SK-N-MC (cell line): Measurements from ENCODE around the gene PSG11.
"Not testable (repeated sequence)": the region's sequence is repeated elsewhere in the genome, so short reads cannot be mapped to it uniquely, and the experiment has no call there.

Experiments used
- DNase-seq: peaks from one replicate; pipeline ENCODE4 v3.0.0-alpha.2; 2011; ENCODE audit warnings: low read depth, low spot score
- H3K27ac ChIP-seq: fragments of 200-600 bp; sonication (generic); 2 replicates; pipeline ENCODE4 v1.5.1; 2016; ENCODE audit warnings: mixed run types
- H3K36me3 ChIP-seq: fragments of 200-600 bp; sonication (generic); 2 replicates; pipeline ENCODE4 v1.6.1; 2017; ENCODE audit warnings: antibody characterized with exemption, low read length, mixed read lengths; ENCODE audit not compliant: insufficient read depth
- H3K4me3 ChIP-seq: fragments of 200-600 bp; sonication (generic); 2 replicates; pipeline ENCODE4 v1.5.1; 2016
- H3K9ac ChIP-seq: fragments of 200-600 bp; sonication (generic); 2 replicates; pipeline ENCODE4 v1.8.0; 2017; ENCODE audit warnings: mixed run types, mixed read lengths; ENCODE audit not compliant: insufficient read length
- H3K9me3 ChIP-seq: fragments of 200-600 bp; sonication (generic); 2 replicates; pipeline ENCODE4 v1.6.1; 2017; ENCODE audit warnings: low read depth, mild to moderate bottlenecking, antibody characterized with exemption, low read length, moderate library complexity, mixed read lengths
- EZH2 ChIP-seq: fragments of 200-600 bp; sonication (generic); IDR thresholded peaks from one replicate; pipeline ENCODE4 v1.6.1; 2017; ENCODE audit warnings: antibody characterized with exemption
- FOXP2 ChIP-seq: optimal IDR thresholded peaks from 2 replicates; pipeline ENCODE3; 2011; ENCODE audit warnings: mild to moderate bottlenecking, moderate library complexity; ENCODE audit not compliant: insufficient read depth; ENCODE audit errors: extremely low read length, control extremely low read depth
- POLR2AphosphoS5 ChIP-seq: IDR thresholded peaks from 2 replicates; pipeline ENCODE4 v1.6.1; 2012; ENCODE audit warnings: mild to moderate bottlenecking, low read depth, low read length, borderline replicate concordance

Gene PSG11

DNA sequence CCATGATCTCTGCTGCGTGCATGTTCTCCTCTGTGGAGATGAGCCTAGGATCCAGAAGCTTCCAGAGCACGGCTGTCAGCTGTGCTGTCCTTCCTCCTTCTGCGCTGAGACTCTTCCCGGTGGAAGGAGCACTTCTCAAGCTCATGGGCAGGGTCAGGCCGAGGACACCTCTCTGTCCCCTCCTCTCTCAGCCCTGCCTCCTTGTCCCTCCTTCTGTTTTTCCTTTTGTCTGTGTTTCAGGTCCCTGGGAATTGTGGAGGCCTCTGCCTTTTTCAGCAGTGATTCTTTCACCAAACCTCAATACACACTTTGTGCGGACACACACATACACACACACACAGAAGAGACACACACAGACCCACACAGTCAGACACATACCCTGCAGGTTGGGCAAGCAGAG is at the start of gene PSG11:
Gene PSG11, minus strand, starts transcription at position 101 of the 400 bp plus-strand sequence. Its CDS starts 97 bp downstream, at position 4.
- not testable (repeated sequence) for H3K9me3 ChIP-seq

DNA sequence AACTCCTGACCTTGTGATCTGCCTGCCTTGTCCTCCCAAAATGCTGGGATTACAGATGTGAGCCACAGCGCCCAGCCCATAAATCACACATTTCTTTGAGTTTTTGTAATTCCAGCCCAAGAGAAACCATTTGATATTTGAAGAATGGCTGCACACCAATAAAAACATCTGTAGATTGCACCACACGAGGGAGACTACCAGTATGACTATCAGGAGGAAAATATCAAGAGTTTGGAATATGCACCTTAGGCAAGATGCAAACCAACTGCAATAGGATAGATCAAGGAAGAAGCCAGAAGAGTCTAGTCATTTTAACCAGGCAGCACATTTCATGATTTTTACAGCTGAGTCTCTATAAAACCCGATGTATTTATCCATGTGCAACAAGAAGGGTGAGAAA is 36.1 kb upstream of the PSG11 start:
- H3K36me3 ChIP-seq, H3K4me3 ChIP-seq, DNase-seq, H3K9me3 ChIP-seq, H3K9ac ChIP-seq, H3K27ac ChIP-seq: not testable (repeated sequence)

More for the DNA sequence above, at the start of gene PSG11:
- not testable (repeated sequence) for H3K27ac ChIP-seq, DNase-seq, H3K36me3 ChIP-seq, H3K4me3 ChIP-seq, H3K9ac ChIP-seq

GRCh38 chr19:43061326-43061725 is 35.1 kb upstream of the PSG11 start:
- H3K9me3 ChIP-seq, DNase-seq, H3K27ac ChIP-seq, H3K36me3 ChIP-seq, H3K4me3 ChIP-seq, H3K9ac ChIP-seq: not testable (repeated sequence)

- not testable (repeated sequence) for DNase-seq, H3K27ac ChIP-seq, H3K4me3 ChIP-seq, H3K9me3 ChIP-seq, H3K36me3 ChIP-seq, H3K9ac ChIP-seq
Observed at GRCh38 chr19:43060254-43060653, 34.0 kb upstream of the PSG11 start.

GRCh38 chr19:43059482-43059881 is 33.2 kb upstream of the PSG11 start:
- not testable (repeated sequence) for H3K4me3 ChIP-seq, H3K9ac ChIP-seq, DNase-seq, H3K9me3 ChIP-seq, H3K27ac ChIP-seq, H3K36me3 ChIP-seq

DNA sequence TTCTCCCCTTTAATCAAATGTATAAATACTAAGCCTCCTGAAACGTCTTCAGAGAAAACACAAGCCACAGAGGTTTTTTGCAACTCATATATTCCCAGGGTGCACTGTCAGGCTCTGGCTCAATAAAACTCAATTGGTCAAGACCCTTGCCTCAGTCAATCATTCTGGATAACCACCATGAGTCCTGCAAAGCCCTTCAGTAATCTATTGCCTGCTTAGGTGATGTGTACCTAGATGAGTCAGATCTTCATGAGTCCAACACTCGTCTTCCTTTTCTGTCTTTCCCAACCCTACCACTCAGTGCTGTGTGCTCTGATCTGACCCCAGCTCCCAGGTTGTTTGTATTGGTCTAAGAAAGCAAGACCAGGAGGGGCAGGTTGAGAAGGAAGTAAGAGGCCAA is 32.2 kb upstream of the PSG11 start:
- not testable (repeated sequence) for H3K4me3 ChIP-seq, H3K36me3 ChIP-seq, DNase-seq, H3K27ac ChIP-seq, H3K9ac ChIP-seq, H3K9me3 ChIP-seq

DNA sequence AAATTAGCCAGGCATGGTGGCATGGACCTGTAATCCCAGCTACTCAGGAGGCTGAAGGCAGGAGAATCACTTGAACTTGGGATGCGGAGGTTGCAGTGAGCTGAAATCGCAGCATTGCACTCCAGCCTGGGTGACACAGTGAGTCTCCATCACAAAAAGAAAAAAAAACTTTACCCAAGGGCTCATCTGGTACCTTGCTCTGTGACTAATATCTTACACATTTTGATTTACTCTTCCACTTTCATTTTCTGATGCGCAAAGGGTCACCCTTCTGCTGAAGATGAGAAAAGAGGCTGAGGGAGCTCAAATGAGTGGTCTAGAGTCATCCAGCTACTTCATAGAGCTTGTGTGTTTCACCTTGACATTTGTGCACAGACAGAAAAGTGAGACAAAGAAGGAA is 21.7 kb upstream of the PSG11 start:
- H3K27ac ChIP-seq, DNase-seq, H3K4me3 ChIP-seq, H3K36me3 ChIP-seq, H3K9me3 ChIP-seq, H3K9ac ChIP-seq: not testable (repeated sequence)

GRCh38 chr19:43046578-43046977 is 20.3 kb upstream of the PSG11 start:
- H3K9me3 ChIP-seq, H3K27ac ChIP-seq, H3K36me3 ChIP-seq, H3K9ac ChIP-seq, DNase-seq, H3K4me3 ChIP-seq: not testable (repeated sequence)

DNA sequence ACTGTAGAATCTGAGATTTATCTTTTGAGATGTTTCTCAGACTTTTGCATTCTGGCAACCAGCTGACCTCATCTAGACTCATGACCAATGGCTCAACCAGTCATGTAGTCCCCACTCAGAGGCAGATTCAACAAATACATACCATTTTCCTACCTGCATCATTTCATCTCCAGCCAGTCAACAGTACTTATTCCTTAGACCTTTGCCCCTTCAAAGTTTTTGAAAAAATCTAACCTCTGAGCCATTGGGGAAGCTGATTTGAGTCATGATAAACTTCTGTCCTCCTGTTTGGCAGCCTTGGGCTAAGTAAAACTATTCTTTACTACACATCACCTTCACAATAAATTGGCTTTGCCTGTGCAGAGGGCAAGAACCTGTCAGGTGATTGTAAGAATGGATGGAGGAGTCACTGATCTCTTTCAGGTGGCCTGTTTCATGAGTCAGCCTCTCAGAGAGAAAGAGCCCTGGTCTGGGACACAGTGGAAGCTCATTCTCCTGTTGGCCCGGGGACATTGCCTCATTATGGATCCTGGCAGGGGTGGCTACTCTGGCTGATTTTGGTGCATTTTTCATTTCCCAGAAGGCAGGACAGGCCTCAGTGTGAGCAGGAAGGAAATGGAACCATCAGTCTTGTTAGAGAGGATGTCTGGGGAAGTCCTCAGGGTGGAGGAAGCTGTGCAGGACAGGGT is 17.4 kb upstream of the PSG11 start:
- H3K36me3 ChIP-seq, DNase-seq, H3K9ac ChIP-seq, H3K9me3 ChIP-seq, H3K4me3 ChIP-seq, H3K27ac ChIP-seq: not testable (repeated sequence)

- not testable (repeated sequence) for H3K9me3 ChIP-seq, H3K9ac ChIP-seq, H3K27ac ChIP-seq, H3K4me3 ChIP-seq, H3K36me3 ChIP-seq, DNase-seq
Observed at GRCh38 chr19:43031645-43032044, 5.4 kb upstream of the PSG11 start.

GRCh38 chr19:43028866-43029265 is 2.6 kb upstream of the PSG11 start:
- DNase-seq, result no peak
- Histone ChIP-seq H3K9ac (no peak overlapping the region), H3K36me3 (no peaks in the 10 kb centered on the region), H3K27ac (no peak overlapping the region), H3K4me3 (no peak overlapping the region), H3K9me3 (no peaks in the 10 kb centered on the region)
- TF ChIP-seq EZH2 (no peak), POLR2AphosphoS5 (no peak), FOXP2 (no peak)

DNA sequence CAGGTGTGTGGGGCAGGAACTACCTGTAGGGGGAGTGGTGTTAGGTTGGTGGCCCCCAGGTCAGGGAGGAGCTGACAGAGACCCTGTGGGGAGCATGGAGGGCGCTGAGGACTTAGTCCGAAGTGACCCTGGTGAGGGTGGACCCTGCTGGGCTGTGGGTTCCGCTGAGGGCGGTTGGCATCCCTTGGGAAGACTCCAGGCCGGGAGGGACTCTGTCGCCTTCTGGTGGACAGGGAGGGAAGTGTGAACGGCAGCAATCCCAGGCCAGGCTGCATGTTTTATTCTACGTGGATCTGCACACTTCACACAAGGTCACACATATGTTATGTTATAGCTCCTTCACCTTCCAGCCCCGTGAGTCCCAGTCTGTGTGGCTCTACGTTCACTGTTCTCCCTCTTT is 1.7 kb upstream of the PSG11 start:
- H3K27ac ChIP-seq, H3K36me3 ChIP-seq, H3K4me3 ChIP-seq, H3K9ac ChIP-seq, DNase-seq, H3K9me3 ChIP-seq: not testable (repeated sequence)

DNA sequence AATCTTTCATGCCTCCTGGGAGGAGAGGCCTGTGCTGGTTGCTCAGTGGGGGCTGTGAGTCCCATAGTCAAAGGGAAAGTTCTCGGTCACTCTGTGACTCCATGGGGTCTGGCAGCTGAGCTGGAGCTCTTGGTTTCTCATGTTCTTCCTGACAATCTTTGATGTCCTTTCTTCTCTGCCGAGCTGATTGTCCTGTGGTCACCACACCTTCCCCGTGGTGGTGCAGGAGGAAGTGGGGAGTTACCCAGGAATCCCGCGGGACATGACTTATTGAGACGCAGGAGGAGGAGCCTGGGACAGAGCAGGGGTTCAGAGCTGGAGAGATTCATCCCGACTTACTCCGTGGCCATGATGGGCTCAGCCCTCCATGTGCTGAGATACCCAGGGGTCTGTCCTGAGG is 792 bp upstream of the PSG11 start:
- H3K4me3 ChIP-seq, H3K36me3 ChIP-seq, H3K27ac ChIP-seq, DNase-seq, H3K9ac ChIP-seq, H3K9me3 ChIP-seq: not testable (repeated sequence)

GRCh38 chr19:43022098-43022497 is 4.2 kb downstream of the PSG11 start:
- not testable (repeated sequence) for H3K4me3 ChIP-seq, H3K36me3 ChIP-seq, H3K27ac ChIP-seq, DNase-seq, H3K9ac ChIP-seq, H3K9me3 ChIP-seq

- not testable (repeated sequence) for H3K4me3 ChIP-seq, H3K36me3 ChIP-seq, H3K27ac ChIP-seq, H3K9me3 ChIP-seq, H3K9ac ChIP-seq, DNase-seq
Observed at GRCh38 chr19:43021629-43022028, 4.6 kb downstream of the PSG11 start.
